ENCODE measurements around the gene OMP.
A peak's percentile ranks its signal among the peaks of the same experiment; 100 is the strongest.

The OMP gene

DNA sequence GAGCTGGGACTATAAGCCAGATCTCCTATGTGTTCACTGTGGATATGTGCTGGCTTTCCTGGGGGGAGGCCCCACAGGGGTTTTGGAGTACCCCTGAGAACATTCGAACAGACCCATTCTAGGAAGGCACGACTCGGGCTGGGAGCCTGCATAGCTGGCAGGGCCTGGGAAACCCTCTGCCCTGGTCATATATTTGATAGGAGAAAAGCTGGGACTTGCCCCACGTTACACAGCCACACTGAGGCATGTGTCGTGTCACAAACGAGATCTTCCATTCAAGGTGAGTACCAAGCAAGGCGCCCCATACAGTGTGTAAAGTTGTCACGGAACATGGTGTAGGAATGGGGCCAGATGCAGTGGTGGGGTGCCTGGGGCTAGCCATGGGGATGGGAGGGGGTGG lies 36.6 kb downstream of the OMP start:
- no peak for DNase-seq (ENCODE audit: low read depth in 2 of 2)

DNA sequence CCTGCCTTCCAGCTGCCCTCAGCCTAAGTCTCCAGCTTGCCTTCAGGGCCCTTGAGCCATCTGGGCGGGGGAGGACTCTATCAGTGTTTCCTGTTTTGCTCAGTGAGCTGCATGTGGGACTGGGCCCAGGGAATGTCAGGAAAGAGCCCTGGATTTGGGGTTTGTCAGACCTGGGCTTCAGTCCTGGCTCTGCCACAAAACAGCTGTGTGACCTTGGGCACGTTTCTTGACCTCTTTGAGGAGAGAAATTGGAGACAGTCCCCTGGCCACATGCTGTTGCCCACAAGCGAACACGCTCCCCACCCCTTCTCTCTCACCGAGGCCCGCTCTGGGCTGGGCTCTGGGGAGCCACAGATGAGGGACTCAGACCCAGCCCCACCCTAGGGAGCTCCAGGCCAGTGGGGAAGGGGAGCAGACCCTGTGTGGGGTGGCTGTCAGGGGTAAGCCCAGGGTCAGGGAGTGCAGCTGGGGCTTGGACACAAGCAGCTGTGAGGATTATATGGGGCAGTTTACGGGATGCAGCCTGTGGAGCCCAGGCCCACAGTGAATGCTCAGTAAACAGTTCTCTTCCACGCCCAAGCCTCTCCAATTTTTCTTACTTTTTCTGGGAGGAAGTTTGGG lies 37.7 kb downstream of the OMP start:
- DNase-seq (ENCODE audit: low read depth in 2 of 2) = no peak

DNA sequence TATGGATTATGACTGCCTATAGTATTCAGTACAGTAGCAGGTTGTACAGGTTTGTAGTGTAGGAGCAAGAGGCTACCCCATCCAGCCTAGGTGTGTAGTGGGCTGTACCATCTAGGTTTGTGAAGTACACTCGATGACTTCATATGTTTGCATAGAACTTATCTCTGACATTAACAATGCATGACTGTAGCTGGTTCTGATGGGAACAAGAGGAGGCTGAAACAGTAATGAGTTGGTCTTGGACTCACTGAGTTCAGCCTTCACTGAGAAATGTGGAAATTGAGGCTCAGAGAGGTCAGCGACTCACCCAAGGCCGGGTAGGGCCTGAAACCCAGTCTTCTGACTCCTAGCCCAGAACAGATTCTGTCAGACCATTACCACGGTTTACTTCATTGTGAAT lies 38.4 kb downstream of the OMP start:
- DNase-seq (ENCODE audit: low read depth in 2 of 2) = no peak

DNA sequence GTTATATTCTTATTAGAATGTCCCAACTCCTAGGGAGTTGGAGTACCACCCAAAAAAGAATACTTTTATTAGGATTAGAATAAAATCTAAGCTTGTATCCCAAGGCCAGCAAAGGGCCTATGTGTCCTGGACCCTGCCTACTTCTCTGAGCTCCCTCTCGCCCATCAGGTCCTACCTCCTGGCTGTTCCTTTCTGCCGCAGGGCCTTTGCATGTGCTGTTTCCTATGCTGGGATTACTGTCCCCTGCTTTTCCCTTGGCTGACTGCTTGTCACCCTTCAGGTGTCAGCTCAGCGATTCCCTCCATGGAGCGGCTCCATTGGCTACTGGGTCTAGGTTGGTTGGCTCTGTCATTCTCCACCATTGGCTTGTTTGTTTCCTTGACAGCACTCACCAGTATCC lies 38.8 kb downstream of the OMP start:
- no peak for DNase-seq (ENCODE audit: low read depth in 2 of 2)

DNA sequence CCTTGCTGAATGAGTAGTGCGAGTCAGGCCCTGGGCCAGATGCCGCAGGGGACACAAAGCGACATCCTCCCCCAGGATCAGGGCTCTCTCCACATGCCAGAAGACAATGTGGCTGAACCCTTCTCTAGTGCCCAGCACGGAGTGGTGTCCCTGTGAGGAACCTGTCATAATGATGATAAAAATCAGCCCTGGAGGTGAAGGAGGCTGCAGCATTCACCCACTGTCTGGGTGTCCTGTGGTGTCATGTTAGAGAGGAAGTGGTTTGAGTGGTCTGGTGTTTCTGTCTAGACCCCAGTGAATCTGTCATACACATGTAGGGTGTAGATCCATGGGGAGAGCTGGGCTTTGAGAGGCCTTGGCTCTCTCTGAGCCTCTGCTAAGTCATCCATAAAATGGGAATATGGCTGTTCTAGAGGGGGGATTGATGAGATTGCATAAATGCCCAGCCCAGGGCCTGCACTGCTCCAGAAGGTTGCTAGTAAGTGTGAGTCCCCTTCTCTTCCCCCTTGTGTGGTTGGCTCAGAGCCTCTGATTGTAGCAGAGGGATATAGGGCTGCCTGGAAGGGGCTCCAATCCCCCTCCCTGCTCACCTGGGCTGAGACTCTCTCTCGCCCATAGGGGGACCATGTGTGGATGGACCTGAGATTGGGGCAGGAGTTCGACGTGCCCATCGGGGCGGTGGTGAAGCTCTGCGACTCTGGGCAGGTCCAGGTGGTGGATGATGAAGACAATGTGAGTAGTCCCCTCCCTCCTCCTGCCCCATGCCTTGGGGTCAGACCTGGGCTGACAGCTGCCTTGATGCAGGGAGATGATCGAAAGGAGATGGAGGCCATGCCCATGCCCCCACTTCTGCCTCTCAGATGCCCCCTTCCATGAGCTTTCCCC lies 39.7 kb downstream of the OMP start:
- DNase-seq (ENCODE audit: low read depth in 2 of 2) = peak in 1 of 2 donors; percentile 22

DNA sequence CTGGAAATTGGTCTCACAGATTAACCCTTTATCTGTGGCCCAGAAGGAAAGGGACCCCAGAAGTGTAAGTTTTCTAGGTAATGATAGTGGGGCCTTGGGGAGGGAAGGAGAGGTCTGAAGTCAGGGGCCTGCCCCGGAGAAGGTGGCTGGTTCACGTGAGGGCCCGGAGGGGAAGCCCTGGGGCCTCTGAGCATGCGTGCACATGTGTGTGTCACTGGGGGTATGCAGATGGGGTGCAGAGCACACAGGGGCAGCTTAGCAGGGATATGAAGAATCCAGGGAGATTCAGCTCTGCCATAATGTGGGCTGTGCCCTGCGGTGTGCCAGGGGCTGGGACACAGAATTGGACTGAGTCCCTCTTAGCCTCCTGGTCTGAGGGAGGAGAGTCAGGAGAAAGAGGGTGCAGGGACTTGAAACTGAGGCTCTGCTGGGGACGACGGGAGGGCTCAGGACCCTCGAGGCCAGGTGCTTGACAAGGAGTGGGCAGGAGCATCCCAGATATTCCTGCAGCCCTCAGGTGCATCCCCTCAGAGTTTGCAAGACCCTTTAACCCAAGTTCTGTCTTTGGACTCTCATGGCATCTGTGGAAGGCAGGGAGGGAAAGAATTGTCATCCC lies 40.9 kb downstream of the OMP start:
- no peak for DNase-seq (ENCODE audit: low read depth in 2 of 2)

DNA sequence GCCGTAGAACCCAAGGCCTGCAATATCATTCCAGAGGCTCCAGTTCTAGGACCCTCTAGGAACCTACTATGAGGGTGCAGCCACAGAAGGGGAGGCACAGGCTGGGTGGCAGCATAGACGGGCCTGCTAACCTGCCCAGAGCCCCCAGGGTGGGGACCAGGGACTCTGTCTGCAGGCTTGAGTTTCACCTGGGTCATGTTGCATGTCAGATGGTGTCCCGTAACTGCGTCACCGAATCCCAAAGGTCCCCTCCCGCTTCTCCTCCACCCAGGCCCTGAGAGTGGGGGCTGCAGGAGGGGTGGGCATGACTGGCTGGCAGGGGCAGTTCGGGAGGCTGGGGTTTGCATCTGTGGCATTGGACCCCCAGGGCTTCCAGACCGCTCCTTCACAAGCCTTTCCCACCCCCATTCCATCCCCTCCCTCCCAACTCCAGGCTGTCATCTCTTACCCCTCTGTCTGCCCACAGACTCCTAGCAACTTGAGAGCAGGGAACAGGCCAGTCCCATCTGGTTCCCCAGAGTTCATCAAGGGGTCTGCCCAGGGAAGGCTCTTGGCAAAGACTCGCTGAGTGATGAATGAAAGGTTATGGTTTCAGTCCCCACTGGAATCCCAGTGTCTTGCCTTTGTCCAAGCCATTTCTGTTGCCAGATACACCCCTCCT lies 41.7 kb downstream of the OMP start:
- DNase-seq (ENCODE audit: low read depth in 2 of 2) = no peak

DNA sequence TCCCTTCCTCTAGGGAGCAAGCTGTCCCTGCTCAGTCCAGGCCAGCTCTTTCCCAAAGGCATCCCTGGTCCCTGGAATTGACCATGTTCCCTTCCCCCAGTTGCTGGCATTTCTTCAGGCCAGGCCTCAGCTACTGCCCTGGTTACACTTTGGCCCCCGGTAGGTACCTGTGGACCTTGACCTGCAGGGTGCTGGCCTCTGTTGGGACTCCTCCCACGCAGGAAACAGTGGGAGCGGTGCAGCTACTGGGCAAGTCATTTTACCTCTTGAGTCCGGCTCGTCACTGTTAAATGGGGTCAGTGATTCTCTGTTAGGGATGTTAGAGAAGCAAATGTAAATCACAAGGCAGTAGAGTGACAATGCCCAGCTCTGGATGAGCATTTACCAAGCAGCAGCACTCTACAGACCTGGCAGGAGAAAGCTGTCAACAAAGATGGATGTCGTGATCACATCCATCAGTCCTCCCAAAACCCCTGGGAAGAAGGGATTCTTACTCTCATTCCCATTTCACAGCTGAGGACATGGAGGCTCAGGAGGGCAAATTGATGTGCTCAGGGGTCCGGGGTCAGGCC lies 42.3 kb downstream of the OMP start:
- no peak for DNase-seq (ENCODE audit: low read depth in 2 of 2)

DNA sequence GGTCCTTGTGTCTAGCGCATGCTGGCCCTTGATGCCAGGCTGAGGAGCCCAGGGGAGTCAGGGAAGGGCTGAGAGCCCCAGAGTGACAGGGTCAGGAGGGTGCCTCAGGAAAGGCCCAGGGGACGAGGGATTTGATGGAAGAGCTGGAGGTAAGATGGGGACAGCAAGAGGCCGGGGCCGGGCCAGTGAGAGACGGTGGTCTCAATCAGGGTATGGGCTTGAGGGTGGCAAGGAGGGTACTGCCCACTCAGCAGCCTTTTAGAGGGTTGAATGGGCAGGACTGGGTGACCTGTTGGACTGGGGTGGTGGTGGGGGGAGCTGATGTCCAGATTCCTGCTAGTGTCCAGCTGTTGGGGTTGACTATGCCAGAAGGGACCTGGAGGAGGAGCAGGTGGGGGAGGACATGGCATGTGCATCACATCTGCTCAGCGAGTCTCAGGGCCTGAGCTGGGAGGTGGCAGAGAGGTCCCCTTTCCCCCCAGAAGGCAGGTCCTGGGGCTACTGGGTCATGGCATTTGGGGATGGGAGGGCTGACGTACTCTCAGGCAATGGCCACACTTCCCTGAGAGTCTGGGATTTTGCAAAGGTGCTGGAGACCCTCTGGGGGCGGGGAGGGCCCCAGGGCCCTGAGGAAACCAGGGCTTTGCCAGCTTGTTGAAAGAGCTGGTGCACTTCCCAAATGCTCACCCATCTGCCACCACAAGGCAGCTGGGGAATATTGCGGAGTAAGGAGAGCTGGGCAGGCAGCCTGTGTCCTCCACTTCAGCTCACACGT lies 43.8 kb downstream of the OMP start:
- DNase-seq (ENCODE audit: low read depth in 2 of 2) = no peak

DNA sequence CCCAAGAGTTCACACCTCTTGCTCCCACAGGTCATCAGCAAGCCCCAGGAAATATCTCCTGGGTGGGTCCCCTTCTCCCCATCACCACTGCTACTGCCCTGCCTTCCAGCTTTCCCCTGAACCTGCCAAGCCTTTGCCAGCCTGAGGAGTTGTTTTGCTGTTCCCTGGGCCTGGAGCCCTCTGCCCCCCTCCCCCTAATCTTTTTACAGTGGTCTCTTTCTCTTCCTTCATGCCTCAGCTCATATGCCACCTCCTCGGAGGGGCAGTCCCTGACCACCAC lies 44.3 kb downstream of the OMP start:
- no peak for DNase-seq (ENCODE audit: low read depth in 2 of 2)

DNA sequence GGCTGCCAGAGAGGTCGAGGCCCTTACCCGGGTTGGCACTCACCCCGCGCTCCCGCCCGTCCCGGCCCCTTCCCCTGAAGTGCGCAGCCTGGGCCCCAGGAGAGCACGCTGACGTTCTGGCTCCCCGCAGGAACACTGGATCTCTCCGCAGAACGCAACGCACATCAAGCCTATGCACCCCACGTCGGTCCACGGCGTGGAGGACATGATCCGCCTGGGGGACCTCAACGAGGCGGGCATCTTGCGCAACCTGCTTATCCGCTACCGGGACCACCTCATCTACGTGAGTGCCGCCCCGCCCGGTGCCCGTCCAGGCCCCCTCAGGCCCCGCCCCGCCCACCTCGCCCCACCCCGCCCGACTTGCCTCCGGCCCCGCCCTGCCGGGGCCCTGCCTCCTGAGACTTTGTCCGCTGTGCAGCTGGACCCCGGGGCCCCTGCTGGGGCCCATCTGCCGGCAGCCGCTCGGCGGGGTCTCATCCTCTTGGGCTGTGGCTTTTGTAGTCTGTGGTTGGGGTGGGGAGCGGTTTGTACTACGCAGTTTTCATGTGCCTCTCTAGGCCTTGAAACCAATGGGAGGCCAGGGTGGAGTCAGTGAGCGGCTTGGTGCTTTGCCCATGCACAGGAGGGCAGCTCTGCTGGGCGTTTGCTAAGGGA lies 45.2 kb downstream of the OMP start:
- peak in 1 of 2 donors; percentile 19 for DNase-seq (ENCODE audit: low read depth in 2 of 2)

DNA sequence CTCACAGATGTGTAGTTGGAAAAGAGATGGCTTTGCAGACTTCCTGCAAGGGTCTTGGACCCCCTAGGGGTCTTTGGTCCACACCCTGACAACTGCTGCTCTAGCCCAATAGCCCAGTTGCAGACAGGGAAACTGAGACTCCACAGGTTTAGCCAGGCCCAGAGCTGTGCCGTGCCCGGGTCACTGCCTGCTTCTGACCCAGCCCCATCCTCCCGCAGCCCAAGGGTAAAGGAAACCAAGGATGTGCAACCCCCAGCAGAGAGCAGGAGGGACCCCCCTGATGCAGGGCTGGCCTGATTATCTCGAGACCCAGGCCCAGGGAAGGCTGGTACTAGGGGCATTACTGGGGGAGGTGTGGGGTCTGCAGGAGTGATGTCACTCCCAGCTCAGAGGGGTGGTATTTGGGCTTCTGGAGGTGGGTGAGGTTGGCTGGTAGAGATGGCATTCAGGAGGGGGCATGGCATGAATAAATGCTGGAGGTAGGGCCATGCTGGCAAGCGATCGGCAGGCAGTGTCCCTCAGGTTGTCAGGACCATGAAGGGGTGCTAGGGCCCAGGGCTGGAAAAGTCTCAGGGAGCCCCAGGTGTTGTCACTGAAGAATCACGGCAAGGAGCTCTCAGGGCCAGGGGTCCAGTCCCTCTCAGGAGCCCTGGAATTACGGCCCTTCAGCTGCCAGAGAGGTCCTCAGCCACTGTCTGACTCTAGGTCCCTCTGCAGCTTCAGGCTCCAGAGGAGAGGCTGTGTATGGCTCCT lies 46.5 kb downstream of the OMP start:
- DNase-seq (ENCODE audit: low read depth in 2 of 2) = no peak

DNA sequence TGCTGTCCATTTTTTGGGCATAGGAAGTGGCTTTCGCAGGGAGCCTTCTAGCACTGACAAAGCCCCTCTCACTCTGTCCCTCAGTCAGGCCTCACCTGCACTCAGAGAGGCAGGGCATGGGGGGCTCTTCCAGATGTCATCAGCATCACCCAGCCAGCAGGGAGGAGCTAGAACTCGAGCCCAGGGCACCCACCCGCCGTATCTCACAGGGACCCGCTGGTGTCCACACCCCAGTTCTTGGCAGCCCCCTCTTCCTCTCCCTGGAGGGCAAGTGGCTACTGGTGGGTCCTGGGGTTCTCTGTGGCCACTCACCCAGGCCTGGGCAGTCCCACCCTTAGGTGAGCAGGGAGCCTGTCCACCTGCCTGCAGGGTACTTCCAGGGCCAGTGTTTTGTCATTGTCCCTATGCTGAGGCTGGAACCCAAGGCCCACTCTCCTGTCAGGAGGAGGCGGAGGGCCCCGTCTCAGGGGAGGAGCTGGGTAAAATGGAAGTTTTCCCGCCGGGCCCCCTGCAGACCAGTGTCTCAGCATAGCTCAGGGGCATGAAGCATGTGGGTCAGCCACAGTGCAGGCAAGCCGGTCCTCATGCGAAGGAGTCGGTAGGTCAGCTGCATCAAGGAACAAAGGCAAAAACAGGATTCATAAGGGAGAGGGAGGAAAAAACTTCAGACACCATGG lies 47.2 kb downstream of the OMP start:
- no peak for DNase-seq (ENCODE audit: low read depth in 2 of 2)

DNA sequence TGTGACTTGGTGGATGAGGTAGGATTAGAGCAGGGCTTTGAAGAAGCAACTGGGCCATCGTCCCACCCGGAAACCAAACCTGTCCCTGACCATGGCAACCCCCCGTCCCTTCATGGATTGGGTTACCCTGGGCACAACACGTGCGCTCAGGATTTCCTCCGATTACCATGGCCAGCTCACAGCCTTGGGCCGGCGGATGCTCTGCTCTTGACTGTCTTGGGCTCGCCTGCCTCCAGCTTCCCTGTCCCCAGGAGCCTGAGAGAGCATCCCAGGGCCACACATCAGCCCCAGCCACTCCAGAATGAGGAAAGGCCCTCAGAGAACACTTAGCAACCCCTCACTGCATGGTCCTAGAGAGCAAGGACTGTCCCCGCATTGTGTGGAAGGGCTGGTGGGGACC lies 48.2 kb downstream of the OMP start:
- DNase-seq (ENCODE audit: low read depth in 2 of 2) = no peak

DNA sequence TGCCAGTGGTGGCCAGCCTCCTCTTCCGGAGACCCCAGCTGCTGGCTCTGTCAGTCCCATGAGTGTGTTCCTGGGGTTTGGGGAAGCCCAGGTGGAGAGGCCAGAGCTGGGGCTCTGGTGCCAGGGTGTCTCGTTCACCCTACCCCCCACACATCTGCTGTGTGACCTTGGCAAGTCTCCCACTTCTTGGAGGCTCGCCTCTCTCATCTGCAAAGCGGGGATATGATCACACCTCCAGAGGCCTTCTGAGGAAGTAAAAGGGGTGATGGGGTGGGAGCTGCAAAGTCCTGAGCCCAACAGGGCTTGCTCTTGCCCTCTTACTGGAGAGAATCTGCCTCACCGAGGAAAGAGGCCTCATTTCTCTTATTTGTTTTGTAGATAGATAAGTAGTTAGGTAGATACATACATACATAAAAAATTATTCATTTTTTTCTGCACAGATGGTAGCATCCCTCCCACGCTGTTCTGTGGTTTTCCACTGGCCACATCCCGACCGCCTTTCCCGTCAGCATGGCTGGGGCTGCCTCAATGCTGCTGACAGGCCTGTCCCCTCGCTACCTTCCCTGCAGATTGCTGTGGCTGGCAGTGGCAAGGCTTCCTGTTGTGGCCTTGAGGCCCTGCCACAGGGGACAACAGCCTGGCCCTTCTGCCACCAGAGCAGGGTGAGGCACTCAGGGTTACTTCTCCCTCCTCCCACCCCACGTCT lies 49.3 kb downstream of the OMP start:
- peak; percentile 67 to 77 for DNase-seq (ENCODE audit: low read depth in 2 of 2)

DNA sequence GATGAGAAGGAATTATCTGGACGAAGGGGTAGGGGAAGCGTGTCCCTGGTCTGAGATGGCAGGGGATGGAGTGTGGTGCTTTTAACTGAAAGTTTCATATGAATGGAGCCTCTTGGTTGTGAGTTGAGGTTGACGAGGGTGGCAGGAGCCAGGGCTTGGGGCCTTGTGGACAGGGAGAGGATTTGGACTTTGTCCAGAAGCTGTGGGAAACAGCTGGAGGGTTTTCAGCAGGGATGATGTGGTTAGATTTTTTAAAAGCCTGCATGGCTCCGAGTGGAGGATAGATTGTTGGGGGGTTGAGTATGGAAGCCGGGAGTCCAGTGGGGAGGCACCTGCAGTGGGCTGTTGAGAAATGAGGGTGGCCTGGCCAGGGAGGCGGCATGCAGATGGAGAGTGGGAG lies 50.2 kb downstream of the OMP start:
- no peak for DNase-seq (ENCODE audit: low read depth in 2 of 2)

Measured in stimulated activated CD8-positive, alpha-beta memory T cell treated with anti-CD3 and anti-CD28 coated beads, Interleukin-15, amount 100 ng/mL, for 48 hours (primary cell).